ENCODE data around the gene UBE3A. TPM values are rescaled to one million over a fixed set of nuclear protein-coding genes. Genes with fewer than 3 reads are reported as not detected.

Gene UBE3A
- total and polyA plus RNA-seq, 2 donors from 2014 or later = 22.3 to 103 TPM

DNA sequence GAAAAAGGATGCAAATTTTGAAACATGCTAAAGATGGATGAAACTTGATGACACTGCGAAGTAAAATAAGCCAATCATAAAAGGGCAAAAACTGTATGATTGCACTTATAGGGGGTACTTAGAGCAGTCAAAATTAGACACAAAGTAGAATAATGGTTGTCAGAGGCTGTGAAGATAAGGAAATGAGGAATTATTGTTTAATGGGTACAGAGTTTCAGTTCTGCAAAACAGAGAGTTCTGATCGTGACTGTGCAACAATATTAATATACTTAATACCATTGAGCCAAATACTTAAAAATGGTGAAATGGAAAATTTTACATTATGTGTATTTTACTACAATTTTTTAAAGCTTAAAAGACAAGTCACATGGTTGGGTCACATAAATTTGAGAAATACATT is 35.1 kb downstream of the UBE3A start:
- no peak overlapping the region for H3K4me3 ChIP-seq (ENCODE audit: low read length in 3 of 3)
- FAIRE-seq = no peak
- H3K36me3 ChIP-seq (ENCODE audit: control insufficient read depth in 2 of 3, insufficient read depth in 3 of 3, low read length in 3 of 3) = peaks cover 4 to 14% (median 13%) of the 10 kb centered on the region in 3 donors
- no peak overlapping the region for H3K27ac ChIP-seq (ENCODE audit: low read depth in 2 of 2, low read length in 2 of 2)
- H3K27me3 ChIP-seq (ENCODE audit: control insufficient read depth, insufficient read depth, low read length) = no peaks in the 10 kb centered on the region
- DNase-seq = no peak
- intact Hi-C loops (cut with DNase I) = no loop called here
- peaks cover 0 to 5% (median 0%) of the 10 kb centered on the region in 3 donors for H3K4me1 ChIP-seq (ENCODE audit: control insufficient read depth in 2 of 3, insufficient read depth in 2 of 3, low read depth in 1 of 3, low read length in 3 of 3)
- H3K9me3 ChIP-seq (ENCODE audit: control insufficient read depth in 2 of 3, insufficient read depth in 1 of 3, low read length in 3 of 3) = peaks cover 0 to 9% (median 3%) of the 10 kb centered on the region in 3 donors
- H3K9ac ChIP-seq (ENCODE audit: low read length in 3 of 3) = no peak overlapping the region
- TF ChIP-seq, protein P1, sequence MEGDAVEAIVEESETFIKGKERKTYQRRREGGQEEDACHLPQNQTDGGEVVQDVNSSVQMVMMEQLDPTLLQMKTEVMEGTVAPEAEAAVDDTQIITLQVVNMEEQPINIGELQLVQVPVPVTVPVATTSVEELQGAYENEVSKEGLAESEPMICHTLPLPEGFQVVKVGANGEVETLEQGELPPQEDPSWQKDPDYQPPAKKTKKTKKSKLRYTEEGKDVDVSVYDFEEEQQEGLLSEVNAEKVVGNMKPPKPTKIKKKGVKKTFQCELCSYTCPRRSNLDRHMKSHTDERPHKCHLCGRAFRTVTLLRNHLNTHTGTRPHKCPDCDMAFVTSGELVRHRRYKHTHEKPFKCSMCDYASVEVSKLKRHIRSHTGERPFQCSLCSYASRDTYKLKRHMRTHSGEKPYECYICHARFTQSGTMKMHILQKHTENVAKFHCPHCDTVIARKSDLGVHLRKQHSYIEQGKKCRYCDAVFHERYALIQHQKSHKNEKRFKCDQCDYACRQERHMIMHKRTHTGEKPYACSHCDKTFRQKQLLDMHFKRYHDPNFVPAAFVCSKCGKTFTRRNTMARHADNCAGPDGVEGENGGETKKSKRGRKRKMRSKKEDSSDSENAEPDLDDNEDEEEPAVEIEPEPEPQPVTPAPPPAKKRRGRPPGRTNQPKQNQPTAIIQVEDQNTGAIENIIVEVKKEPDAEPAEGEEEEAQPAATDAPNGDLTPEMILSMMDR (IDR thresholded peaks at IDR 0.05; ENCODE audit: borderline replicate concordance, extremely low read depth, insufficient read depth) = no peak

GRCh38 chr15:25402342-25402741 is 36.5 kb downstream of the UBE3A start:
- H3K9ac ChIP-seq (ENCODE audit: low read length in 3 of 3) = no peak overlapping the region
- peaks cover 0 to 9% (median 3%) of the 10 kb centered on the region in 3 donors for H3K9me3 ChIP-seq (ENCODE audit: control insufficient read depth in 2 of 3, insufficient read depth in 1 of 3, low read length in 3 of 3)
- FAIRE-seq (no peak), DNase-seq (peak in 1 of 5 donors; percentile 33)
- no peak overlapping the region for H3K27ac ChIP-seq (ENCODE audit: low read depth in 2 of 2, low read length in 2 of 2)
- intact Hi-C loops (cut with DNase I) = no loop called here
- TF ChIP-seq, protein P1 (IDR thresholded peaks at IDR 0.05; ENCODE audit: borderline replicate concordance, extremely low read depth, insufficient read depth) = no peak
- peaks cover 4 to 14% (median 13%) of the 10 kb centered on the region in 3 donors for H3K36me3 ChIP-seq (ENCODE audit: control insufficient read depth in 2 of 3, insufficient read depth in 3 of 3, low read length in 3 of 3)
- H3K4me3 ChIP-seq (ENCODE audit: low read length in 3 of 3) = no peak overlapping the region
- peaks cover 0 to 5% (median 0%) of the 10 kb centered on the region in 3 donors for H3K4me1 ChIP-seq (ENCODE audit: control insufficient read depth in 2 of 3, insufficient read depth in 2 of 3, low read depth in 1 of 3, low read length in 3 of 3)
- H3K27me3 ChIP-seq (ENCODE audit: control insufficient read depth, insufficient read depth, low read length) = no peaks in the 10 kb centered on the region

DNA sequence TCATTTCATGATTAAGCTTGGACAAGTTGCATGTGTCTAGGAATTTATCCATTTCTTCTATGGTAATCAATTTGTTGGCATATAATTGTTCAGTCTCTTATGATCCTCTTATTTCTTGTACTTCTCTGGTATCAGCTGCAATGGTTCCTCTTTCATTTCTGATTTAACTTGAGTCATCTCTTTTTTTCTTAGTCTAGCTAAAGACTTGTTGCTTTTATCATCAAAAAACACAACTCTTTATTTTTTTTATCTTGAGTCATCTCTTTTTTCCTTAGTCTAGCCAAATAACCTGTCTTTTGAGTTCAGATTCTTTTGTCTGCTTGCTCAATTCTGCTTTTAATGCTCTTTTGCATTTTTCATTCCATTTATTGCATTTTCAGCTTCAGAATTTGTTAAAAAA is 37.3 kb downstream of the UBE3A start:
- TF ChIP-seq, protein P1 (IDR thresholded peaks at IDR 0.05; ENCODE audit: borderline replicate concordance, extremely low read depth, insufficient read depth) = no peak
- peaks cover 0 to 2% (median 0%) of the 10 kb centered on the region in 3 donors for H3K4me1 ChIP-seq (ENCODE audit: control insufficient read depth in 2 of 3, insufficient read depth in 2 of 3, low read depth in 1 of 3, low read length in 3 of 3)
- peaks cover 0 to 9% (median 3%) of the 10 kb centered on the region in 3 donors for H3K9me3 ChIP-seq (ENCODE audit: control insufficient read depth in 2 of 3, insufficient read depth in 1 of 3, low read length in 3 of 3)
- intact Hi-C loops (cut with DNase I) = no loop called here
- DNase-seq (no peak), FAIRE-seq (no peak)
- H3K27ac ChIP-seq (ENCODE audit: low read depth in 2 of 2, low read length in 2 of 2) = no peak overlapping the region
- H3K36me3 ChIP-seq (ENCODE audit: control insufficient read depth in 2 of 3, insufficient read depth in 3 of 3, low read length in 3 of 3) = peaks cover 4 to 14% (median 13%) of the 10 kb centered on the region in 3 donors
- no peak overlapping the region for H3K4me3 ChIP-seq (ENCODE audit: low read length in 3 of 3)
- no peak overlapping the region for H3K9ac ChIP-seq (ENCODE audit: low read length in 3 of 3)
- H3K27me3 ChIP-seq (ENCODE audit: control insufficient read depth, insufficient read depth, low read length) = no peaks in the 10 kb centered on the region

GRCh38 chr15:25397100-25397499 is 41.7 kb downstream of the UBE3A start:
- no peak overlapping the region for H3K9ac ChIP-seq (ENCODE audit: low read length in 3 of 3)
- peaks cover 0 to 6% (median 3%) of the 10 kb centered on the region in 3 donors for H3K9me3 ChIP-seq (ENCODE audit: control insufficient read depth in 2 of 3, insufficient read depth in 1 of 3, low read length in 3 of 3)
- no peak overlapping the region for H3K4me3 ChIP-seq (ENCODE audit: low read length in 3 of 3)
- DNase-seq (no peak), FAIRE-seq (no peak)
- intact Hi-C loops (cut with DNase I) = no loop called here
- TF ChIP-seq, protein P1 (IDR thresholded peaks at IDR 0.05; ENCODE audit: borderline replicate concordance, extremely low read depth, insufficient read depth) = no peak
- H3K4me1 ChIP-seq (ENCODE audit: control insufficient read depth in 2 of 3, insufficient read depth in 2 of 3, low read depth in 1 of 3, low read length in 3 of 3) = no peaks in the 10 kb centered on the region
- no peaks in the 10 kb centered on the region for H3K27me3 ChIP-seq (ENCODE audit: control insufficient read depth, insufficient read depth, low read length)
- H3K36me3 ChIP-seq (ENCODE audit: control insufficient read depth in 2 of 3, insufficient read depth in 3 of 3, low read length in 3 of 3) = peaks cover 0 to 3% (median 0%) of the 10 kb centered on the region in 3 donors
- no peak overlapping the region for H3K27ac ChIP-seq (ENCODE audit: low read depth in 2 of 2, low read length in 2 of 2)
